ENCODE data around the gene BAAT. TPM values are rescaled to one million over a fixed set of nuclear protein-coding genes. Genes with fewer than 3 reads are reported as not detected.
"Not testable (repeated sequence)": the region's sequence is repeated elsewhere in the genome, so short reads cannot be mapped to it uniquely, and the experiment has no call there.

Gene BAAT
- total and polyA plus RNA-seq, 2 of the 4 experiments (the other 2 are of a cell fraction): not detected

DNA sequence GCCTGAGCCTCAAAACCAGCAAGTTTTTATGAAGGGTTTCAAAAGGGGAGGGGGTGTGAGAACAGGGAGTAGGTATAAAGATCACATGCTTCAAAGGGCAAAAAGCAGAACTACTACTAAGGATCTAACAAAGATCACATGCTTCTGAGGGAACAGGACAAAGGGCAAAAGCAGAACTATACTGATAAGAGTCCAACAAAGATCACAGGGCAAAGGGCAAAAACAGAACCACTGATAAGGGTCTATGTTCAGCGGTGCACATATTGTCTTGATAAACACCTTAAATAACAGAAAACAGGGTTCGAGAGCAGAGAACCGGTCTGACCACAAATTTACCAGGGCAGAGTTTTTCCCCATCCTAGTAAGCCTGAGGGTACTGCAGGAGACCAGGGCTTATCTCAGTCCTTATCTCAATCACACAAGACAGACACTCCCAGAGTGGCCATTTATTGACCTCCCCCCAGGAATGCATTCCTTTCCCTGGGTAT lies 57.3 kb downstream of the BAAT start:
- DNase-seq; H3K9ac ChIP-seq (ENCODE audit: low read depth, low read length); CTCF ChIA-PET; H3K14ac ChIP-seq (replicated peaks; ENCODE audit: low read depth, low read length); intact Hi-C loops (cut with micrococcal nuclease); H3K79me1 ChIP-seq (ENCODE audit: low read depth in 1 of 2, low read length in 2 of 2); H2BK5ac ChIP-seq (ENCODE audit: low read depth, low read length, poor library complexity, severe bottlenecking); H3K4me1 ChIP-seq (ENCODE audit: control insufficient read depth, insufficient read depth, low read length); H3K9me1 ChIP-seq (ENCODE audit: insufficient read depth, low read length); H3K36me3 ChIP-seq (ENCODE audit: control insufficient read depth, insufficient read depth, low read length); in situ Hi-C loops (cut with MboI; ENCODE audit: low sequenced_read_pairs); H4K5ac ChIP-seq (ENCODE audit: low read depth, low read length); POLR2A ChIA-PET (ENCODE audit: unreplicated experiment); H4K91ac ChIP-seq (ENCODE audit: insufficient read depth, low read depth, low read length); BruUV-seq (replicated peaks); H3K4me2 ChIP-seq (ENCODE audit: low read depth, low read length); H2AK5ac ChIP-seq (ENCODE audit: low read depth, low read length); H4K8ac ChIP-seq (ENCODE audit: low read depth in 2 of 2, low read length in 2 of 2); H3K18ac ChIP-seq (ENCODE audit: low read depth, low read length); H2BK120ac ChIP-seq (ENCODE audit: low read depth, low read length); H2BK20ac ChIP-seq (ENCODE audit: low read depth, low read length); H2AK9ac ChIP-seq (replicated peaks; ENCODE audit: low read depth, low read length, poor library complexity); H3K4me3 ChIP-seq (ENCODE audit: insufficient read depth, low read depth, low read length); H3K27ac ChIP-seq (ENCODE audit: insufficient read depth, low read length); H4K20me1 ChIP-seq (ENCODE audit: insufficient read depth, low read length); ATAC-seq (ENCODE audit: low read depth); H3K56ac ChIP-seq (ENCODE audit: extremely low read depth, insufficient read depth, low read length); H3K4ac ChIP-seq (ENCODE audit: low read depth, low read length); H3K27me3 ChIP-seq (ENCODE audit: control insufficient read depth, insufficient read depth, low read length); H3K9me3 ChIP-seq (ENCODE audit: control insufficient read depth, insufficient read depth, low read length); H3K23ac ChIP-seq (ENCODE audit: low read depth, low read length); dilution Hi-C loops (cut with HindIII; ENCODE audit: low sequenced_read_pairs, unreplicated experiment); H2AFZ ChIP-seq (replicated peaks; ENCODE audit: low read length, poor library complexity); H2BK15ac ChIP-seq (ENCODE audit: low read depth, low read length): not testable (repeated sequence)
- WGBS, 2 experiments (ENCODE audit: extremely low coverage in 2 of 2, insufficient read length in 1 of 2): no CpG with 5 or more reads among the region's 3 CpGs

All from IMR-90 (cell line).